OCI-LY3 (cell line): Measurements from ENCODE around the gene RPA4.

ENCODE experiments used
- EZH2phosphoT487 ChIP-seq: fragments of 200-600 bp; shearing (Covaris generic); IDR thresholded peaks from 2 replicates; pipeline ENCODE4 v1.6.1; 2018; ENCODE audit warnings: antibody characterized with exemption, mixed run types, low read depth
- TF ChIP-seq, protein P1 (sequence below): fragments of 200-600, 300-600 bp; sonication (generic); IDR thresholded peaks from 2 replicates; pipeline ENCODE4 v1.5.1; 2014; ENCODE audit warnings: antibody characterized with exemption, low read length, low read depth

DNA sequence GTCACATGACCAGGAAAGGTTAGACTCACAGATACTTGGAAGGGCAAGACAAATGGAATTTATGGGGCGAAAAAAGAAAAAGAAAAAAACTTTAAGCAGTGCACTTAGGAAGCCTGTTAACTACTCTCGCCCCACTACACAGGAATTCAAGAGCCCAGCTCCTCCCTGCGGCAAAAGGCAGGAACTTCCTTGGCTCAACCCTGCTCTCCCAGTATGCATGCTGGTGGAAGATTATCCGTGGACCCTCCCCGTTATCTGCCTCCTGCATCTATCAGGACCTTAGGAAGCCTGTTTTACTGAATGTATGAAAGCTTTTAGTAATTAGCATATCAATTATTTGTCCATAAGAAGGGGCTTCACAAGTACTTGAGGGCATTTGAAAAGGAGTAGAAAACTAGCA, 40.1 kb upstream of the RPA4 start:
- TF ChIP-seq, protein P1, sequence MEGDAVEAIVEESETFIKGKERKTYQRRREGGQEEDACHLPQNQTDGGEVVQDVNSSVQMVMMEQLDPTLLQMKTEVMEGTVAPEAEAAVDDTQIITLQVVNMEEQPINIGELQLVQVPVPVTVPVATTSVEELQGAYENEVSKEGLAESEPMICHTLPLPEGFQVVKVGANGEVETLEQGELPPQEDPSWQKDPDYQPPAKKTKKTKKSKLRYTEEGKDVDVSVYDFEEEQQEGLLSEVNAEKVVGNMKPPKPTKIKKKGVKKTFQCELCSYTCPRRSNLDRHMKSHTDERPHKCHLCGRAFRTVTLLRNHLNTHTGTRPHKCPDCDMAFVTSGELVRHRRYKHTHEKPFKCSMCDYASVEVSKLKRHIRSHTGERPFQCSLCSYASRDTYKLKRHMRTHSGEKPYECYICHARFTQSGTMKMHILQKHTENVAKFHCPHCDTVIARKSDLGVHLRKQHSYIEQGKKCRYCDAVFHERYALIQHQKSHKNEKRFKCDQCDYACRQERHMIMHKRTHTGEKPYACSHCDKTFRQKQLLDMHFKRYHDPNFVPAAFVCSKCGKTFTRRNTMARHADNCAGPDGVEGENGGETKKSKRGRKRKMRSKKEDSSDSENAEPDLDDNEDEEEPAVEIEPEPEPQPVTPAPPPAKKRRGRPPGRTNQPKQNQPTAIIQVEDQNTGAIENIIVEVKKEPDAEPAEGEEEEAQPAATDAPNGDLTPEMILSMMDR: no peak
- no peak for TF ChIP-seq EZH2phosphoT487
